ENCODE measurements around the gene MVD. TPM values are rescaled to one million over a fixed set of nuclear protein-coding genes. Genes with fewer than 3 reads are reported as not detected.

Gene MVD
- total and polyA plus RNA-seq, 2 of the 13 experiments (the other 11 are each of a cell fraction or from before 2014, with no cell fraction given) = 28.1 to 187 TPM

DNA sequence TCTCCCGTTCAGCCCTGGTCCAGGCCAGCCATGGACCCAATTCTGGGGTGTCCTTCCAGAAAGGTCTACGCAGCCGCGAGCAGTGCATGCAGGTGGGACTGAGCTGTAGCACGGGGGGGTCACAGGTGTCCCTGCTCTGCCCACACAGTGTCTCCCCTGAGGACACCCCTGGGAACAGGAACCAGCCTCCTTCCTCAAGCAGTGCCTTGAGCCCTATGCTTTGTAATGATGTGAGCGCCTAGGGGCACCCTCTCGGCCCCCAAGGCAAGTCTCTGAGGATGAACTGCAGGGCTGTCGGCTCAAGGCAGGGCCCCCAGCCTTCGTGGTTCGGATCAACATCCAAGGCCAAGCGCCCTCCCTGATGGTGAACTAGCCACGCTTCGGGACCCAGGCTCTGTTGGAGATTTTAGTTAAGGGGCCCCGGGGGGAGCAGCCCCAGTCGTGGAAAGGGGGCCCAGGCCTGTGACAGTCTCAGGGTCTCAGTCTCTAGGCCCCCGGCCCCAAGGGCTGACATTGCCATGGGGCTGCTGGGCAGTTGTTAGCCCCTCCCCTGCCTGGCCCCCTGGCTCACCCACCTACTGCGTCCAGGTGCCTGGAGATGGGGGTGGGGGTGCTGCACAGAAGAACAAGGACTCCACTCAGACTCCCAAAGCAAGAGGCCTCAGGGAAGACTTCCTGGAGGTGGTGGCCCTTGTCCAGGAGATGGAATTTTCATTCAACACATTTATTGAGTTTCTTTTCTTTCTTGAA lies 22.2 kb downstream of the MVD start:
- peaks cover 0 to 5% of the 10 kb centered on the region in 2 experiments; a peak in 1 of 5 replicates for H3K36me3 ChIP-seq (replicated peaks in 1 of 2; ENCODE audit: control insufficient read depth in 1 of 2, insufficient read depth in 2 of 2, low read length in 2 of 2)
- H3K27ac ChIP-seq (ENCODE audit: extremely low read length, insufficient read depth, low read length) = no peak overlapping the region
- DNase-seq (ENCODE audit: low spot score) (no peak), ATAC-seq (peak; percentile 3), FAIRE-seq (no peak)
- H3K79me2 ChIP-seq (ENCODE audit: insufficient read depth, low read length) = no peaks in the 10 kb centered on the region
- no peak overlapping the region for H2AFZ ChIP-seq (ENCODE audit: low read length)
- WGBS (ENCODE audit: low lambda C conversion rate) = 49% methylated on average over 12 of the region's 17 CpGs
- no peaks in the 10 kb centered on the region for H3K9me3 ChIP-seq (ENCODE audit: low read length)
- H3K4me3 ChIP-seq (replicated peaks in 1 of 3; ENCODE audit: insufficient read depth in 1 of 3, low read depth in 2 of 3, low read length in 3 of 3) = no peak overlapping the region
- POLR2A ChIA-PET = no interaction called here
- intact Hi-C loops (cut with micrococcal nuclease; ENCODE audit: unreplicated experiment) (no loop called here), in situ Hi-C loops (cut with HindIII; ENCODE audit: extremely low pct_ligation_motif_present, low pct_unique_long_range_greater_than_20kb) (no loop called here)
- H3K4me2 ChIP-seq (ENCODE audit: low read depth, low read length) = peak overlapping the region; percentile 82; the same call in 1 of the 2 replicates
- H3K27me3 ChIP-seq (ENCODE audit: control insufficient read depth in 1 of 2, insufficient read depth in 2 of 2, low read length in 2 of 2) = peaks cover 17 to 39% of the 10 kb centered on the region in 2 experiments; a peak in 4 of 5 replicates
- peaks cover 10% of the 10 kb centered on the region; the same call in 1 of the 2 replicates for H4K20me1 ChIP-seq (ENCODE audit: insufficient read depth, low read length)
- BruUV-seq (replicated peaks) = TSS peak; percentile 32
- H3K4me1 ChIP-seq (ENCODE audit: insufficient read depth, low read length) = peaks cover 28% of the 10 kb centered on the region
- no peak overlapping the region for H3K9ac ChIP-seq (ENCODE audit: insufficient read depth, low read depth, low read length)
- CTCF ChIA-PET (ENCODE audit: low intra/inter-chr PET ratio, low total read pairs) = no interaction called here
- TF ChIP-seq MEF2D (CRISPR knock-in tag; IDR thresholded peaks at IDR 0.05) = no peak
- 0 out of 2 replicates have a peak, but pooled peaks have one; percentile 26 for TF ChIP-seq ELF1 (CRISPR knock-in tag; IDR thresholded peaks at IDR 0.05)
- TF ChIP-seq AKAP8 (CRISPR knock-in tag; IDR thresholded peaks at IDR 0.05) = peak; percentile 17; the same call in 1 of the 2 replicates
- TF ChIP-seq AGO1 (IDR thresholded peaks at IDR 0.05; ENCODE audit: low read depth, low read length, poor library complexity, severe bottlenecking) = peak; percentile 93
- TF ChIP-seq, protein P1, sequence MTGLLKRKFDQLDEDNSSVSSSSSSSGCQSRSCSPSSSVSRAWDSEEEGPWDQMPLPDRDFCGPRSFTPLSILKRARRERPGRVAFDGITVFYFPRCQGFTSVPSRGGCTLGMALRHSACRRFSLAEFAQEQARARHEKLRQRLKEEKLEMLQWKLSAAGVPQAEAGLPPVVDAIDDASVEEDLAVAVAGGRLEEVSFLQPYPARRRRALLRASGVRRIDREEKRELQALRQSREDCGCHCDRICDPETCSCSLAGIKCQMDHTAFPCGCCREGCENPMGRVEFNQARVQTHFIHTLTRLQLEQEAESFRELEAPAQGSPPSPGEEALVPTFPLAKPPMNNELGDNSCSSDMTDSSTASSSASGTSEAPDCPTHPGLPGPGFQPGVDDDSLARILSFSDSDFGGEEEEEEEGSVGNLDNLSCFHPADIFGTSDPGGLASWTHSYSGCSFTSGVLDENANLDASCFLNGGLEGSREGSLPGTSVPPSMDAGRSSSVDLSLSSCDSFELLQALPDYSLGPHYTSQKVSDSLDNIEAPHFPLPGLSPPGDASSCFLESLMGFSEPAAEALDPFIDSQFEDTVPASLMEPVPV (CRISPR knock-in tag; IDR thresholded peaks at IDR 0.05) = no peak
- TF ChIP-seq ZNF180 (CRISPR knock-in tag; IDR thresholded peaks at IDR 0.05; ENCODE audit: borderline replicate concordance, low read depth) = no peak
- TF ChIP-seq POLR2A (IDR thresholded peaks at IDR 0.05; ENCODE audit: insufficient read depth in 1 of 2, low read depth in 2 of 2, low read length in 2 of 2) = peak in 1 of 2 experiments; percentile 12; a peak in 1 of 4 replicates
- no peak for TF ChIP-seq ZNF10 (CRISPR knock-in tag; IDR thresholded peaks at IDR 0.05; ENCODE audit: borderline replicate concordance, low read depth)
- TF ChIP-seq KLF11 (CRISPR knock-in tag; IDR thresholded peaks at IDR 0.05) = no peak
- peak; percentile 56 for TF ChIP-seq AGO2 (optimal IDR thresholded peaks at IDR 0.05; ENCODE audit: low read depth, low read length)
- TF ChIP-seq, protein P2, sequence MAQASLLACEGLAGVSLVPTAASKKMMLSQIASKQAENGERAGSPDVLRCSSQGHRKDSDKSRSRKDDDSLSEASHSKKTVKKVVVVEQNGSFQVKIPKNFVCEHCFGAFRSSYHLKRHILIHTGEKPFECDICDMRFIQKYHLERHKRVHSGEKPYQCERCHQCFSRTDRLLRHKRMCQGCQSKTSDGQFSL (CRISPR knock-in tag; IDR thresholded peaks at IDR 0.05) = peak; percentile 41; the same call in 1 of the 2 replicates
- TF ChIP-seq SCMH1 (CRISPR knock-in tag; IDR thresholded peaks at IDR 0.05; ENCODE audit: borderline replicate concordance) = no peak
- TF ChIP-seq, protein P3, sequence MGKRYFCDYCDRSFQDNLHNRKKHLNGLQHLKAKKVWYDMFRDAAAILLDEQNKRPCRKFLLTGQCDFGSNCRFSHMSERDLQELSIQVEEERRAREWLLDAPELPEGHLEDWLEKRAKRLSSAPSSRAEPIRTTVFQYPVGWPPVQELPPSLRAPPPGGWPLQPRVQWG (CRISPR knock-in tag; IDR thresholded peaks at IDR 0.05; ENCODE audit: borderline replicate concordance, low read depth) = no peak
- TF ChIP-seq TAF1 (CRISPR knock-in tag; IDR thresholded peaks at IDR 0.05) = 0 out of 2 replicates have a peak, but pooled peaks have one; percentile 13
- TF ChIP-seq HNF4A (CRISPR knock-in tag; IDR thresholded peaks at IDR 0.05) = no peak
- no peak for TF ChIP-seq TBX2 (CRISPR knock-in tag; IDR thresholded peaks at IDR 0.05; ENCODE audit: borderline replicate concordance)
- no peak for TF ChIP-seq ZSCAN21 (CRISPR knock-in tag; IDR thresholded peaks at IDR 0.05; ENCODE audit: borderline replicate concordance)
- TF ChIP-seq BORCS8-MEF2B (CRISPR knock-in tag; IDR thresholded peaks at IDR 0.05) = no peak
- TF ChIP-seq CCDC6 (CRISPR knock-in tag; IDR thresholded peaks at IDR 0.05) = no peak
- TF ChIP-seq ZFP36 (IDR thresholded peaks at IDR 0.05; ENCODE audit: borderline replicate concordance, low read depth, low read length, partially characterized antibody) = peak; percentile 53
- no peak for TF ChIP-seq ELF3 (CRISPR knock-in tag; IDR thresholded peaks at IDR 0.05)
- TF ChIP-seq POLR2G (IDR thresholded peaks at IDR 0.05; ENCODE audit: low read depth, low read length) = peak; percentile 23; the same call in 1 of the 2 replicates

All from HepG2 (cell line).